ENCODE data around the gene ANKRD50. TPM values are rescaled to one million over a fixed set of nuclear protein-coding genes. Genes with fewer than 3 reads are reported as not detected.

ANKRD50 gene
- total RNA-seq, 1 donor from 2014 or later: 20.6 TPM

DNA sequence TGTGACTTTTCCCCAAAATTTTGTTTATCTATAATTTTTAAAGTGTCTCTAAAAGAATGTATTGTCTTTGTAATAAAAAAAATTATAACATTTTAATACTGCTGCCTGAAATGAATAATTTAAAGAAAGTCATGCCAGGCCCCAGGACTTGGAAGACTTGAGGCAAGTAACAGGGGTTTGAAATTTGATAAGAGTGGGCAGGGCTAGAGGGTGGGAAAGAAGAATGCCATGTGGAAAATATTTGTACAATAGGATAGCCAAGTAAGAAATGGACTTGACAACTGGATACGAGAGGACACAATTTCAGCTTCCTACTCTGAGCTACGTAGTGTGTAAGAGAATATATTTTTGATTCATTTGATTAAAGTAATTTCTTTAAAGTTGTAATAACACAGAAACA is 36.9 kb upstream of the ANKRD50 start:
- Histone ChIP-seq H3K27me3 (no peaks in the 10 kb centered on the region), H3K4me3 (no peak overlapping the region), H3K36me3 (no peaks in the 10 kb centered on the region), H3K27ac (no peak overlapping the region), H3K4me1 (no peaks in the 10 kb centered on the region), H3K9me3 (no peaks in the 10 kb centered on the region)
- no peak for DNase-seq (ENCODE audit: extremely low spot score in 2 of 2)
- intact Hi-C loops (cut with DNase I): no loop called here
- TF ChIP-seq POLR2A (IDR thresholded peaks at IDR 0.05) (no peak), CTCF (IDR thresholded peaks at IDR 0.05) (no peak), POLR2AphosphoS5 (IDR thresholded peaks at IDR 0.05; ENCODE audit: insufficient read depth in 1 of 2, low read depth in 1 of 2) (no peak)

- no peak for TF ChIP-seq CTCF (IDR thresholded peaks at IDR 0.05)
- TF ChIP-seq POLR2A (IDR thresholded peaks at IDR 0.05): no peak
- no peak for TF ChIP-seq POLR2AphosphoS5 (IDR thresholded peaks at IDR 0.05; ENCODE audit: insufficient read depth in 1 of 2, low read depth in 1 of 2)
- Histone ChIP-seq H3K4me1 (no peaks in the 10 kb centered on the region), H3K4me3 (no peak overlapping the region), H3K27ac (no peak overlapping the region), H3K36me3 (no peaks in the 10 kb centered on the region), H3K27me3 (no peaks in the 10 kb centered on the region), H3K9me3 (no peaks in the 10 kb centered on the region)
- no peak for DNase-seq (ENCODE audit: extremely low spot score in 2 of 2)
- intact Hi-C loops (cut with DNase I): no loop called here
Observed at GRCh38 chr4:124748965-124749364, 36.4 kb upstream of the ANKRD50 start.

DNA sequence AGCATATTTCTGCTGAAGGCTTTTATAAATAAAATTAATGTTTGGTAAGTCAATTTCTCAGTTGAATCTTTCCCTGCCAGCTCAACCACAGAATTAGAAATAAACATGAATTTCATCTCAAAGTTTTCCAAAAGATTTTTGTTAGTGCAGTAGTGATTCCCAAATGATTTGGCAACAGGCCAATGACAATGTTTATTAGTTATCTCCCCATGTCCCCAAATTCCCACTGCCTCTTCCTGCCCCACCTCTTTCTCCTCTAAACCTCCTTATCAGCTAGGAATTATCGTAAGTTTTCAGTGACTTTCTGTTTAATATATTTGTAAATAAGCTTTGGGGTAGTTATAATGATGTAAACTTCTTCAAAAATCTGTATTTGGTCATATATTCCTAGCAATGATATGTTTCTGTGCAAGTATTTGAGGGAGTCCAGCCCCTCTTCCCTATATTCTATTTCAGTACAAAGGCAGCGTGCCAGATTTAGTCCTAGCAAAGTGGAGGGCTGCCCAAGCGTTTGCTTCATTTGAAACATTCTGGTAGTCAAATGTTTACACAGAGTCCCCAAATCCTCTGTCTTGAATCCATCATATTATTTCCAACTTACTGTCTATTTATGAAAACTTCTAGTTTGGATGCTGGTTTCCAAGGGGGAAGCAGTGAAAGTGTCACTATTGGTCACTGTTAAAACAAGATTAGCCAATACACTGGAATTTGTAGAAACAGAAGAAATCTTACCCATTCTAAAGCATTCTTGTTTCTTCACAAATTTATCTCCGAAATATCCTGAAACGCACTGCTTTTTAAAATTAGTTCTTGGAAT is 33.7 kb upstream of the ANKRD50 start:
- Histone ChIP-seq H3K36me3 (no peaks in the 10 kb centered on the region), H3K4me1 (no peaks in the 10 kb centered on the region), H3K4me3 (no peak overlapping the region), H3K27ac (no peak overlapping the region), H3K9me3 (no peaks in the 10 kb centered on the region), H3K27me3 (no peaks in the 10 kb centered on the region)
- DNase-seq (ENCODE audit: extremely low spot score in 2 of 2): no peak
- intact Hi-C loops (cut with DNase I): no loop called here
- TF ChIP-seq POLR2A (IDR thresholded peaks at IDR 0.05) (no peak), POLR2AphosphoS5 (IDR thresholded peaks at IDR 0.05; ENCODE audit: insufficient read depth in 1 of 2, low read depth in 1 of 2) (no peak), CTCF (IDR thresholded peaks at IDR 0.05) (no peak)

GRCh38 chr4:124743711-124744110 is 31.2 kb upstream of the ANKRD50 start:
- Histone ChIP-seq H3K9me3 (no peaks in the 10 kb centered on the region), H3K4me3 (no peak overlapping the region), H3K27ac (no peak overlapping the region), H3K27me3 (no peaks in the 10 kb centered on the region), H3K4me1 (no peaks in the 10 kb centered on the region), H3K36me3 (no peaks in the 10 kb centered on the region)
- TF ChIP-seq CTCF (IDR thresholded peaks at IDR 0.05): no peak
- no peak for TF ChIP-seq POLR2AphosphoS5 (IDR thresholded peaks at IDR 0.05; ENCODE audit: insufficient read depth in 1 of 2, low read depth in 1 of 2)
- no peak for TF ChIP-seq POLR2A (IDR thresholded peaks at IDR 0.05)
- DNase-seq (ENCODE audit: extremely low spot score in 2 of 2): no peak
- intact Hi-C loops (cut with DNase I): no loop called here

DNA sequence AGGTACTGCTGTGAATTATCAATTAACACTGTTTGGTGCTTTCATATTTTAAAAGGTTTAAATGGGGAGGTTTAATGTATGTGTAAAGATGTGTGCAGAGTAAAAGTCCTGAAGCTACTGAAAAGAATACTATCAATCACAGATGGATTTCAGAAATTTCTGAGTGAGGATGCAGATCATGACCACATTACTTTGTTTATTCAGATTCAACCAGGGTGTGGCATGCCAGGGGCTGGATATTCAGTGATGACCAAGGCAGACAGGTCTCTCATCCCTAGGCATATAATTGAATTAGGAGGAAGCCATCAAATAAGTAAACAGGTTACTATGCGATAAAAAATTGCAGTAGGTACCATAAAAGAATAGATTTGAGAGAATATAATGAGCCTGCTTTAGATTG is 28.0 kb upstream of the ANKRD50 start:
- H3K9me3 ChIP-seq: no peaks in the 10 kb centered on the region
- intact Hi-C loops (cut with DNase I): no loop called here
- TF ChIP-seq POLR2A (IDR thresholded peaks at IDR 0.05) (no peak), CTCF (IDR thresholded peaks at IDR 0.05) (no peak), POLR2AphosphoS5 (IDR thresholded peaks at IDR 0.05; ENCODE audit: insufficient read depth in 1 of 2, low read depth in 1 of 2) (no peak)

More for the DNA sequence above, 28.0 kb upstream of the ANKRD50 start:
- no peaks in the 10 kb centered on the region for H3K27me3 ChIP-seq
- no peak for DNase-seq (ENCODE audit: extremely low spot score in 2 of 2)
- H3K36me3 ChIP-seq: no peaks in the 10 kb centered on the region
- H3K4me3 ChIP-seq: no peak overlapping the region
- H3K4me1 ChIP-seq: no peaks in the 10 kb centered on the region
- no peak overlapping the region for H3K27ac ChIP-seq

Measured in vagina (tissue), 2 donors.